Skeletal muscle tissue (tissue), 5 donors: ENCODE results near the gene CDK18. TPM values are rescaled to one million over a fixed set of nuclear protein-coding genes. Genes with fewer than 3 reads are reported as not detected.

Experiments used
- H3K27ac ChIP-seq: one replicate; pipeline ENCODE4 v1.7.0; 2013; ENCODE audit warnings: mild to moderate bottlenecking, low read depth, low read length, inconsistent platforms
- H3K27me3 ChIP-seq, 3 donors: one replicate each; pipeline ENCODE4 v1.7.0; 2013; ENCODE audit warnings: low read length in 3 of 3; ENCODE audit not compliant: control insufficient read depth in 3 of 3, insufficient read depth in 3 of 3
- H3K36me3 ChIP-seq, 3 donors: one replicate each; pipeline ENCODE4 v1.7.0; 2013; ENCODE audit warnings: low read length in 3 of 3; ENCODE audit not compliant: control insufficient read depth in 3 of 3, insufficient read depth in 3 of 3
- H3K4me1 ChIP-seq, 3 donors: one replicate each; pipeline ENCODE4 v1.7.0; 2013; ENCODE audit warnings: low read length in 3 of 3, mild to moderate bottlenecking in 3 of 3; ENCODE audit not compliant: control insufficient read depth in 3 of 3, insufficient read depth in 3 of 3
- H3K4me3 ChIP-seq, 3 donors: one replicate each; pipeline ENCODE4 v1.7.0; 2013; ENCODE audit warnings: low read length in 3 of 3
- H3K9ac ChIP-seq, 3 donors: one replicate each; pipeline ENCODE4 v1.7.0; 2013; ENCODE audit warnings: low read length in 3 of 3, mild to moderate bottlenecking in 3 of 3, moderate library complexity in 2 of 3, low read depth in 1 of 3
- H3K9me3 ChIP-seq, 3 donors: one replicate each; pipeline ENCODE4 v1.7.0; 2013; ENCODE audit warnings: low read length in 3 of 3; ENCODE audit not compliant: control insufficient read depth in 3 of 3
- small RNA-seq: library from RNA; depleted of rRNA; stranded (forward); fragments of <200 nt; gene quantifications from one replicate; pipeline ENCODE3, GENCODE V24; 2014
- total RNA-seq: library from RNA; depleted of rRNA; stranded (reverse); fragments of >200 nt; gene quantifications from one replicate; pipeline ENCODE4 v1.2.3, GENCODE V29; 2014
- donor health status: Osteomylitis.

CDK18 gene
- total RNA-seq, 1 donor from 2014 or later: 3.7 TPM

- Histone ChIP-seq H3K4me1 (peaks cover 0 to 10% (median 8%) of the 10 kb centered on the region in 3 donors), H3K27me3 (peaks cover 31 to 48% (median 47%) of the 10 kb centered on the region in 3 donors), H3K27ac (peak overlapping the region; percentile 30), H3K36me3 (no peaks in the 10 kb centered on the region), H3K9me3 (no peaks in the 10 kb centered on the region), H3K4me3 (no peak overlapping the region), H3K9ac (no peak overlapping the region)
Observed at GRCh38 chr1:205581321-205581980, 77.0 kb downstream of the CDK18 start.

DNA sequence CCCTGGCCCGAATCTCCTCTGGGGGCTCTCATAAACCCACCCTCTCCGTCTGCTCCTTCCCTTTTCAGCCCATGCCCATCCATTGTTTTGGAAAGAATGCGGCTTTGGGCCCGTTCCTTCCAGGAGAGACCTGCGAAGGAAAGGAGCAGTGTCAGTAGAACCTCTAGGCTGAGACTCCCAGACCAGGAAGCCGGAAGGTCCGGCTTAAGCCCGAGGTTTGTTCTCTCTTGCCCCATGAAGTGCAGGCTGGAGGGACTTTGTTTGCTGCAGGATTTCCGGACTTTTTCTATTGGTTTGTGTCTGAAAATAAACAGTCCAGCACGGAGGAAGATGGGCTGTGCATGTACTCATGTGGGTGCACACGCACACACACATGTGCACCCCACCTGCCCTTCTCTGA, 77.6 kb downstream of the CDK18 start:
- H3K9me3 ChIP-seq: no peaks in the 10 kb centered on the region
- H3K27ac ChIP-seq: peak overlapping the region; percentile 30
- H3K9ac ChIP-seq: no peak overlapping the region
- H3K4me1 ChIP-seq: peaks cover 0 to 10% (median 8%) of the 10 kb centered on the region in 3 donors
- H3K4me3 ChIP-seq: no peak overlapping the region
- no peaks in the 10 kb centered on the region for H3K36me3 ChIP-seq
- peaks cover 26 to 47% (median 45%) of the 10 kb centered on the region in 3 donors for H3K27me3 ChIP-seq

Small RNA genes within 50 kb of the gene (small RNA-seq; reads per million reads assigned to genes)
- gene RNU2-19P: 0.07 reads per million

Other genes with a start within 250 kb of the CDK18 start
- 1.0 TPM for gene NUAK2, start 182.9 kb upstream of the CDK18 start, total RNA-seq
- 0.52 TPM for gene KLHDC8A, start 147.7 kb upstream of the CDK18 start, total RNA-seq
- not detected for gene LEMD1, start 82.6 kb upstream of the CDK18 start, total RNA-seq
- gene BLACAT1, start 48.6 kb upstream of the CDK18 start, total RNA-seq: not detected
- gene ELK4, start 127.3 kb downstream of the CDK18 start, total RNA-seq: 13.6 TPM
- gene SLC45A3, start 175.8 kb downstream of the CDK18 start, total RNA-seq: 2.1 TPM
- gene NUCKS1, start 245.5 kb downstream of the CDK18 start, total RNA-seq: 152 TPM